Measurements from ENCODE around the gene SLC35F6.

The SLC35F6 gene

GRCh38 chr2:26764078-26764887 lies at the start of gene SLC35F6:
Gene SLC35F6 (plus strand): TSS chr2:26764284. CDS start chr2:26764350, 66 bp downstream.
- Mint-ChIP-seq H3K4me1 (peaks cover 30% of the 10 kb centered on the region), H3K27me3 (no peaks in the 10 kb centered on the region), H3K27ac (ENCODE audit: low read depth) (peak within 1 kb of the TSS; percentile 61), H3K4me3 (peak within 1 kb of the TSS; percentile 74), H3K36me3 (ENCODE audit: insufficient read depth) (peaks cover 6% of the 10 kb centered on the region), H3K9me3 (no peaks in the 10 kb centered on the region)
- DNase-seq (ENCODE audit: low spot score in 2 of 2): peak; percentile 69 to 71
- peak; percentile 93 for ATAC-seq (replicated peaks; ENCODE audit: extremely low read depth, poor library complexity, severe bottlenecking)

GRCh38 chr2:26715528-26716270 lies 48.4 kb upstream of the SLC35F6 start:
- no peaks in the 10 kb centered on the region for H3K36me3 Mint-ChIP-seq (ENCODE audit: insufficient read depth)
- H3K4me1 Mint-ChIP-seq: no peaks in the 10 kb centered on the region
- H3K27ac Mint-ChIP-seq (ENCODE audit: low read depth): no peak overlapping the region

GRCh38 chr2:26716340-26716739 lies 47.7 kb upstream of the SLC35F6 start:
- Mint-ChIP-seq H3K4me3 (no peak overlapping the region), H3K36me3 (ENCODE audit: insufficient read depth) (no peaks in the 10 kb centered on the region), H3K27ac (ENCODE audit: low read depth) (no peak overlapping the region), H3K9me3 (no peaks in the 10 kb centered on the region), H3K27me3 (peaks cover 7% of the 10 kb centered on the region), H3K4me1 (no peaks in the 10 kb centered on the region)
- DNase-seq (ENCODE audit: low spot score in 2 of 2) (no peak), ATAC-seq (replicated peaks; ENCODE audit: extremely low read depth, poor library complexity, severe bottlenecking) (no peak)

More at GRCh38 chr2:26715528-26716270, 48.4 kb upstream of the SLC35F6 start:
- no peak overlapping the region for H3K4me3 Mint-ChIP-seq
- H3K9me3 Mint-ChIP-seq: no peaks in the 10 kb centered on the region
- ATAC-seq (replicated peaks; ENCODE audit: extremely low read depth, poor library complexity, severe bottlenecking) (no peak), DNase-seq (ENCODE audit: low spot score in 2 of 2) (no peak)
- H3K27me3 Mint-ChIP-seq: peaks cover 13% of the 10 kb centered on the region

GRCh38 chr2:26716769-26717168 lies 47.3 kb upstream of the SLC35F6 start:
- Mint-ChIP-seq H3K27me3 (peaks cover 2% of the 10 kb centered on the region), H3K9me3 (no peaks in the 10 kb centered on the region), H3K36me3 (ENCODE audit: insufficient read depth) (no peaks in the 10 kb centered on the region), H3K4me1 (no peaks in the 10 kb centered on the region), H3K4me3 (no peak overlapping the region), H3K27ac (ENCODE audit: low read depth) (no peak overlapping the region)
- ATAC-seq (replicated peaks; ENCODE audit: extremely low read depth, poor library complexity, severe bottlenecking) (no peak), DNase-seq (ENCODE audit: low spot score in 2 of 2) (no peak)

- ATAC-seq (replicated peaks; ENCODE audit: extremely low read depth, poor library complexity, severe bottlenecking) (no peak), DNase-seq (ENCODE audit: low spot score in 2 of 2) (no peak)
- H3K4me3 Mint-ChIP-seq: no peak overlapping the region
- H3K27me3 Mint-ChIP-seq: no peaks in the 10 kb centered on the region
- no peaks in the 10 kb centered on the region for H3K9me3 Mint-ChIP-seq
- no peaks in the 10 kb centered on the region for H3K36me3 Mint-ChIP-seq (ENCODE audit: insufficient read depth)
- H3K27ac Mint-ChIP-seq (ENCODE audit: low read depth): no peak overlapping the region
- no peaks in the 10 kb centered on the region for H3K4me1 Mint-ChIP-seq
Observed at GRCh38 chr2:26717362-26717761, 46.7 kb upstream of the SLC35F6 start.

GRCh38 chr2:26718949-26719686 lies 45.0 kb upstream of the SLC35F6 start:
- ATAC-seq (replicated peaks; ENCODE audit: extremely low read depth, poor library complexity, severe bottlenecking): no peak
- Mint-ChIP-seq H3K9me3 (no peaks in the 10 kb centered on the region), H3K27ac (ENCODE audit: low read depth) (no peak overlapping the region), H3K36me3 (ENCODE audit: insufficient read depth) (no peaks in the 10 kb centered on the region), H3K4me3 (no peak overlapping the region), H3K27me3 (no peaks in the 10 kb centered on the region), H3K4me1 (no peaks in the 10 kb centered on the region)
- no peak for DNase-seq (ENCODE audit: low spot score in 2 of 2)

GRCh38 chr2:26720322-26721114 lies 43.6 kb upstream of the SLC35F6 start:
- H3K27ac Mint-ChIP-seq (ENCODE audit: low read depth): no peak overlapping the region
- H3K36me3 Mint-ChIP-seq (ENCODE audit: insufficient read depth): no peaks in the 10 kb centered on the region
- H3K27me3 Mint-ChIP-seq: no peaks in the 10 kb centered on the region
- ATAC-seq (replicated peaks; ENCODE audit: extremely low read depth, poor library complexity, severe bottlenecking): no peak
- H3K4me3 Mint-ChIP-seq: no peak overlapping the region
- H3K9me3 Mint-ChIP-seq: no peaks in the 10 kb centered on the region
- no peak for DNase-seq (ENCODE audit: low spot score in 2 of 2)
- H3K4me1 Mint-ChIP-seq: no peaks in the 10 kb centered on the region

- Mint-ChIP-seq H3K27me3 (no peaks in the 10 kb centered on the region), H3K27ac (ENCODE audit: low read depth) (no peak overlapping the region), H3K36me3 (ENCODE audit: insufficient read depth) (no peaks in the 10 kb centered on the region), H3K4me3 (no peak overlapping the region), H3K9me3 (no peaks in the 10 kb centered on the region), H3K4me1 (no peaks in the 10 kb centered on the region)
- ATAC-seq (replicated peaks; ENCODE audit: extremely low read depth, poor library complexity, severe bottlenecking): no peak
- DNase-seq (ENCODE audit: low spot score in 2 of 2): no peak
Observed at GRCh38 chr2:26721115-26722032, 42.7 kb upstream of the SLC35F6 start.

GRCh38 chr2:26722328-26722727 lies 41.8 kb upstream of the SLC35F6 start:
- Mint-ChIP-seq H3K4me3 (no peak overlapping the region), H3K27ac (ENCODE audit: low read depth) (no peak overlapping the region), H3K4me1 (no peaks in the 10 kb centered on the region), H3K27me3 (no peaks in the 10 kb centered on the region), H3K36me3 (ENCODE audit: insufficient read depth) (no peaks in the 10 kb centered on the region), H3K9me3 (no peaks in the 10 kb centered on the region)
- no peak for ATAC-seq (replicated peaks; ENCODE audit: extremely low read depth, poor library complexity, severe bottlenecking)
- no peak for DNase-seq (ENCODE audit: low spot score in 2 of 2)

GRCh38 chr2:26722911-26723310 lies 41.2 kb upstream of the SLC35F6 start:
- Mint-ChIP-seq H3K4me3 (no peak overlapping the region), H3K9me3 (no peaks in the 10 kb centered on the region), H3K36me3 (ENCODE audit: insufficient read depth) (no peaks in the 10 kb centered on the region), H3K27me3 (no peaks in the 10 kb centered on the region), H3K27ac (ENCODE audit: low read depth) (no peak overlapping the region), H3K4me1 (no peaks in the 10 kb centered on the region)
- no peak for ATAC-seq (replicated peaks; ENCODE audit: extremely low read depth, poor library complexity, severe bottlenecking)
- no peak for DNase-seq (ENCODE audit: low spot score in 2 of 2)

GRCh38 chr2:26723475-26723874 lies 40.6 kb upstream of the SLC35F6 start:
- Mint-ChIP-seq H3K36me3 (ENCODE audit: insufficient read depth) (no peaks in the 10 kb centered on the region), H3K9me3 (no peaks in the 10 kb centered on the region), H3K4me3 (no peak overlapping the region), H3K27ac (ENCODE audit: low read depth) (no peak overlapping the region), H3K27me3 (peaks cover under 1% of the 10 kb centered on the region), H3K4me1 (no peaks in the 10 kb centered on the region)
- DNase-seq (ENCODE audit: low spot score in 2 of 2) (no peak), ATAC-seq (replicated peaks; ENCODE audit: extremely low read depth, poor library complexity, severe bottlenecking) (no peak)
